HepG2 (cell line): ENCODE results near the gene KLHL18. TPM values are rescaled to one million over a fixed set of nuclear protein-coding genes. Genes with fewer than 3 reads are reported as not detected.
A peak's percentile ranks its signal among the peaks of the same experiment; 100 is the strongest.

Source experiments
- ETV5 ChIP-seq: IDR thresholded peaks from 2 replicates; pipeline ENCODE4 v1.6.1; 2018; ENCODE audit warnings: missing biosample characterization, missing genetic modification reagents, inconsistent platforms, borderline replicate concordance
- FOXA1 ChIP-seq, 2 experiments: fragments of 450-650 bp in 1 of 2; sonication (generic) in 1 of 2; formaldehyde crosslinking in 1 of 2; IDR thresholded peaks; 2 replicates each; pipeline versions ENCODE4 v1.4.0 to v1.6.1; 2016 to 2020; ENCODE audit warnings: missing genetic modification reagents in 1 of 2
- FOXP1 ChIP-seq, 2 experiments: fragments of 450-650 bp in 1 of 2; IDR thresholded peaks; 2 replicates each; pipeline ENCODE4 v1.6.1; 2017 to 2018; ENCODE audit warnings: antibody characterized with exemption in 1 of 2
- IRX3 ChIP-seq: sonication (generic); formaldehyde crosslinking; IDR thresholded peaks from 2 replicates; pipeline ENCODE4 v1.8.1; 2023; ENCODE audit warnings: mild to moderate bottlenecking, low read depth, missing genetic modification reagents, borderline replicate concordance
- SIX4 ChIP-seq: sonication (generic); formaldehyde crosslinking; IDR thresholded peaks from 2 replicates; pipeline ENCODE4 v1.4.0; 2020; ENCODE audit warnings: missing genetic modification reagents
- SMYD3 ChIP-seq: sonication (generic); formaldehyde crosslinking; IDR thresholded peaks from 2 replicates; pipeline ENCODE4 v1.8.1; 2023; ENCODE audit warnings: mild to moderate bottlenecking, missing genetic modification reagents
- THAP11 ChIP-seq: IDR thresholded peaks from 2 replicates; pipeline ENCODE4 v1.6.1; 2016; ENCODE audit warnings: missing biosample characterization, missing genetic modification reagents
- ZNF44 ChIP-seq: sonication (generic); formaldehyde crosslinking; IDR thresholded peaks from 2 replicates; pipeline ENCODE4 v1.5.1; 2020; ENCODE audit warnings: mild to moderate bottlenecking, missing genetic modification reagents
- ZNF543 ChIP-seq: sonication (generic); formaldehyde crosslinking; IDR thresholded peaks from 2 replicates; pipeline ENCODE4 v1.4.0; 2020; ENCODE audit warnings: mild to moderate bottlenecking, missing genetic modification reagents
- ZNF766 ChIP-seq: sonication (generic); formaldehyde crosslinking; IDR thresholded peaks from 2 replicates; pipeline ENCODE4 v1.5.0; 2020; ENCODE audit warnings: missing genetic modification reagents, borderline replicate concordance
- polyA plus RNA-seq, 8 experiments: library from polyadenylated mRNA; depleted of rRNA in 3 of 8; stranded (reverse) in 7 of 8; unstranded in 1 of 8; fragments of >200 nt; fragmentation: Illumina TruSeq in 4 of 8; extraction: Trizol in 4 of 8; gene quantifications; 2 replicates each; pipeline versions ENCODE4 v1.2.1 to v1.2.3, GENCODE V29; 2011 to 2016; ENCODE audit warnings: low read depth in 4 of 8, missing spikeins in 1 of 8, mixed read lengths in 1 of 8; ENCODE audit not compliant: insufficient read depth in 1 of 8
- total RNA-seq, 5 experiments: library from RNA; depleted of rRNA; stranded (reverse); fragments of >200 nt; fragmentation: Illumina TruSeq; extraction: Trizol; gene quantifications; 2 replicates each; pipeline ENCODE4 v1.2.3, GENCODE V29; 2016; ENCODE audit warnings: low read depth in 1 of 5
- TF ChIP-seq, protein P1 (sequence below): sonication (generic); formaldehyde crosslinking; conservative IDR thresholded peaks from 2 replicates; pipeline ENCODE4 v1.4.0; 2020; ENCODE audit warnings: mild to moderate bottlenecking, missing genetic modification reagents, moderate library complexity
- TF ChIP-seq, protein P2 (sequence below): IDR thresholded peaks from 2 replicates; pipeline ENCODE4 v1.6.1; 2016; ENCODE audit warnings: low read depth
- TF ChIP-seq, protein P3 (sequence below): sonication (generic); formaldehyde crosslinking; IDR thresholded peaks from 2 replicates; pipeline ENCODE4 v1.4.0; 2020; ENCODE audit warnings: missing genetic modification reagents
- TF ChIP-seq, protein P4 (sequence below): IDR thresholded peaks from 2 replicates; pipeline ENCODE4 v1.6.1; 2012; ENCODE audit warnings: low read length, improper control_type of control experiment
- TF ChIP-seq, protein P5 (sequence below): sonication (generic); formaldehyde crosslinking; IDR thresholded peaks from 2 replicates; pipeline ENCODE4 v1.8.1; 2023; ENCODE audit warnings: mild to moderate bottlenecking, inconsistent platforms, moderate library complexity, missing genetic modification reagents, borderline replicate concordance
- TF ChIP-seq, protein P6 (sequence below): IDR thresholded peaks from 2 replicates; pipeline ENCODE4 v1.6.1; 2016; ENCODE audit warnings: missing genetic modification reagents, missing compliant biosample characterization

The KLHL18 gene
- total and polyA plus RNA-seq, 2 of the 13 experiments (the other 11 are each of a cell fraction or from before 2014, with no cell fraction given), result 17.5 to 18.8 TPM

DNA sequence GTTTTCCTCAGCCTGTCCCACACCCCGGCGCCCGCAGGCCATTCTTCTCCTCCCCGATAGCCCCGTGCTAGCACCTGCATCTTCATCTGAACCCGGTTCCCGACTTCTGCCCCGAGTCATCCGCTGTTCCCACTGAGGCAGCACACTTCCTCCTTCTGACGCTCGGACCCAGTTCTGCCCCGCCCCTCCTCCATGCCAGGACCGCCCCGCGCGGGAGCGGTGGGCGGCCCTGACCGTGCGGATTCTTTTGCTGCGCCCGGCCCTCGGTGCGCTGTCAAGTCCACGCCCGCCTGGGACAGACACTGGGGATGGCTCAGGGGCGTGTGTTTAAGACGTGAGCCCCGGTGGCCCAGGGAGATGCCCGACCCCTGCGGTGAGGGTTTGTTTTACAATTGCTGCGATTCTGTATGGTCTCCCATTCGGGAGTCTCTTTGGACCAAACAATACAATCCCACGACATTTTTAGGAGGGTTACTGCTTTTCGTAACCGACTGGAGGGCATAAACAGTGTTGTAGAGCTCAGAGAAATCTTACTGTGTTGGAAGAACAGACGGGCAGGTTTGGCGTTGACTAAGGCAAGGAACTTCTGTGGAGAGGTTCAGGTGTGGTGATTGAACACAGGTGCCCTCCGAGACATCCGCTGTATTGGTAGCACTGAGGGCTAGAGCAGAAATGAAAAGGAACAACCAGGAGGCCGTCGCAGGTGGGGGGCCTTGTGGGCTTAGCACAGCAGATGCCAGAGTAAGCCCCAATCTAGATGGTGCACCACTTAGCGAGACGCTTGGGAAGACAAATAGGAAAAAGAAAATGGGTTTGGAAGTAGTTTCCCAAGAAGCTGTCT is 98.8 kb downstream of the KLHL18 start (continued):
- TF ChIP-seq FOXP1 (IDR thresholded peaks at IDR 0.05) (no peak), FOXP1 (CRISPR knock-in tag; IDR thresholded peaks at IDR 0.05) (no peak), ZNF543 (no peak), SMYD3 (CRISPR knock-in tag) (no peak), THAP11 (CRISPR knock-in tag) (no peak), ETV5 (CRISPR knock-in tag) (no peak), ZNF766 (CRISPR knock-in tag) (no peak), IRX3 (0 out of 2 replicates have a peak, but pooled peaks have one; percentile 26), FOXA1 (IDR thresholded peaks at IDR 0.05) (no peak), FOXA1 (CRISPR knock-in tag; IDR thresholded peaks at IDR 0.05) (no peak), SIX4 (CRISPR knock-in tag) (no peak), ZNF44 (CRISPR knock-in tag) (no peak)
- TF ChIP-seq, protein P1, sequence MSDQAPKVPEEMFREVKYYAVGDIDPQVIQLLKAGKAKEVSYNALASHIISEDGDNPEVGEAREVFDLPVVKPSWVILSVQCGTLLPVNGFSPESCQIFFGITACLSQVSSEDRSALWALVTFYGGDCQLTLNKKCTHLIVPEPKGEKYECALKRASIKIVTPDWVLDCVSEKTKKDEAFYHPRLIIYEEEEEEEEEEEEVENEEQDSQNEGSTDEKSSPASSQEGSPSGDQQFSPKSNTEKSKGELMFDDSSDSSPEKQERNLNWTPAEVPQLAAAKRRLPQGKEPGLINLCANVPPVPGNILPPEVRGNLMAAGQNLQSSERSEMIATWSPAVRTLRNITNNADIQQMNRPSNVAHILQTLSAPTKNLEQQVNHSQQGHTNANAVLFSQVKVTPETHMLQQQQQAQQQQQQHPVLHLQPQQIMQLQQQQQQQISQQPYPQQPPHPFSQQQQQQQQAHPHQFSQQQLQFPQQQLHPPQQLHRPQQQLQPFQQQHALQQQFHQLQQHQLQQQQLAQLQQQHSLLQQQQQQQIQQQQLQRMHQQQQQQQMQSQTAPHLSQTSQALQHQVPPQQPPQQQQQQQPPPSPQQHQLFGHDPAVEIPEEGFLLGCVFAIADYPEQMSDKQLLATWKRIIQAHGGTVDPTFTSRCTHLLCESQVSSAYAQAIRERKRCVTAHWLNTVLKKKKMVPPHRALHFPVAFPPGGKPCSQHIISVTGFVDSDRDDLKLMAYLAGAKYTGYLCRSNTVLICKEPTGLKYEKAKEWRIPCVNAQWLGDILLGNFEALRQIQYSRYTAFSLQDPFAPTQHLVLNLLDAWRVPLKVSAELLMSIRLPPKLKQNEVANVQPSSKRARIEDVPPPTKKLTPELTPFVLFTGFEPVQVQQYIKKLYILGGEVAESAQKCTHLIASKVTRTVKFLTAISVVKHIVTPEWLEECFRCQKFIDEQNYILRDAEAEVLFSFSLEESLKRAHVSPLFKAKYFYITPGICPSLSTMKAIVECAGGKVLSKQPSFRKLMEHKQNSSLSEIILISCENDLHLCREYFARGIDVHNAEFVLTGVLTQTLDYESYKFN, result 0 out of 2 replicates have a peak, but pooled peaks have one; percentile 18
- TF ChIP-seq, protein P2, sequence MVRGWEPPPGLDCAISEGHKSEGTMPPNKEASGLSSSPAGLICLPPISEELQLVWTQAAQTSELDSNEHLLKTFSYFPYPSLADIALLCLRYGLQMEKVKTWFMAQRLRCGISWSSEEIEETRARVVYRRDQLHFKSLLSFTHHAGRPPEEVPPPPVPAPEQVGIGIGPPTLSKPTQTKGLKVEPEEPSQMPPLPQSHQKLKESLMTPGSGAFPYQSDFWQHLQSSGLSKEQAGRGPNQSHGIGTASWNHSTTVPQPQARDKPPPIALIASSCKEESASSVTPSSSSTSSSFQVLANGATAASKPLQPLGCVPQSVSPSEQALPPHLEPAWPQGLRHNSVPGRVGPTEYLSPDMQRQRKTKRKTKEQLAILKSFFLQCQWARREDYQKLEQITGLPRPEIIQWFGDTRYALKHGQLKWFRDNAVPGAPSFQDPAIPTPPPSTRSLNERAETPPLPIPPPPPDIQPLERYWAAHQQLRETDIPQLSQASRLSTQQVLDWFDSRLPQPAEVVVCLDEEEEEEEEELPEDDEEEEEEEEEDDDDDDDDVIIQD (CRISPR knock-in tag), result no peak
- TF ChIP-seq, protein P3, sequence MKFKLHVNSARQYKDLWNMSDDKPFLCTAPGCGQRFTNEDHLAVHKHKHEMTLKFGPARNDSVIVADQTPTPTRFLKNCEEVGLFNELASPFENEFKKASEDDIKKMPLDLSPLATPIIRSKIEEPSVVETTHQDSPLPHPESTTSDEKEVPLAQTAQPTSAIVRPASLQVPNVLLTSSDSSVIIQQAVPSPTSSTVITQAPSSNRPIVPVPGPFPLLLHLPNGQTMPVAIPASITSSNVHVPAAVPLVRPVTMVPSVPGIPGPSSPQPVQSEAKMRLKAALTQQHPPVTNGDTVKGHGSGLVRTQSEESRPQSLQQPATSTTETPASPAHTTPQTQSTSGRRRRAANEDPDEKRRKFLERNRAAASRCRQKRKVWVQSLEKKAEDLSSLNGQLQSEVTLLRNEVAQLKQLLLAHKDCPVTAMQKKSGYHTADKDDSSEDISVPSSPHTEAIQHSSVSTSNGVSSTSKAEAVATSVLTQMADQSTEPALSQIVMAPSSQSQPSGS, result no peak
- TF ChIP-seq, protein P4, sequence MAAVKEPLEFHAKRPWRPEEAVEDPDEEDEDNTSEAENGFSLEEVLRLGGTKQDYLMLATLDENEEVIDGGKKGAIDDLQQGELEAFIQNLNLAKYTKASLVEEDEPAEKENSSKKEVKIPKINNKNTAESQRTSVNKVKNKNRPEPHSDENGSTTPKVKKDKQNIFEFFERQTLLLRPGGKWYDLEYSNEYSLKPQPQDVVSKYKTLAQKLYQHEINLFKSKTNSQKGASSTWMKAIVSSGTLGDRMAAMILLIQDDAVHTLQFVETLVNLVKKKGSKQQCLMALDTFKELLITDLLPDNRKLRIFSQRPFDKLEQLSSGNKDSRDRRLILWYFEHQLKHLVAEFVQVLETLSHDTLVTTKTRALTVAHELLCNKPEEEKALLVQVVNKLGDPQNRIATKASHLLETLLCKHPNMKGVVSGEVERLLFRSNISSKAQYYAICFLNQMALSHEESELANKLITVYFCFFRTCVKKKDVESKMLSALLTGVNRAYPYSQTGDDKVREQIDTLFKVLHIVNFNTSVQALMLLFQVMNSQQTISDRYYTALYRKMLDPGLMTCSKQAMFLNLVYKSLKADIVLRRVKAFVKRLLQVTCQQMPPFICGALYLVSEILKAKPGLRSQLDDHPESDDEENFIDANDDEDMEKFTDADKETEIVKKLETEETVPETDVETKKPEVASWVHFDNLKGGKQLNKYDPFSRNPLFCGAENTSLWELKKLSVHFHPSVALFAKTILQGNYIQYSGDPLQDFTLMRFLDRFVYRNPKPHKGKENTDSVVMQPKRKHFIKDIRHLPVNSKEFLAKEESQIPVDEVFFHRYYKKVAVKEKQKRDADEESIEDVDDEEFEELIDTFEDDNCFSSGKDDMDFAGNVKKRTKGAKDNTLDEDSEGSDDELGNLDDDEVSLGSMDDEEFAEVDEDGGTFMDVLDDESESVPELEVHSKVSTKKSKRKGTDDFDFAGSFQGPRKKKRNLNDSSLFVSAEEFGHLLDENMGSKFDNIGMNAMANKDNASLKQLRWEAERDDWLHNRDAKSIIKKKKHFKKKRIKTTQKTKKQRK, result no peak
- TF ChIP-seq, protein P5, sequence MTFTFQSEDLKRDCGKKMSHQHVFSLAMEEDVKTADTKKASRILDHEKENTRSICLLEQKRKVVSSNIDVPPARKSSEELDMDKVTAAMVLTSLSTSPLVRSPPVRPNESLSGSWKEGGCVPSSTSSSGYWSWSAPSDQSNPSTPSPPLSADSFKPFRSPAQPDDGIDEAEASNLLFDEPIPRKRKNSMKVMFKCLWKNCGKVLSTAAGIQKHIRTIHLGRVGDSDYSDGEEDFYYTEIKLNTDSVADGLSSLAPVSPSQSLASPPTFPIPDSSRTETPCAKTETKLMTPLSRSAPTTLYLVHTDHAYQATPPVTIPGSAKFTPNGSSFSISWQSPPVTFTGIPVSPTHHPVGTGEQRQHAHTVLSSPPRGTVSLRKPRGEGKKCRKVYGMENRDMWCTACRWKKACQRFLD, result no peak
- TF ChIP-seq, protein P6, sequence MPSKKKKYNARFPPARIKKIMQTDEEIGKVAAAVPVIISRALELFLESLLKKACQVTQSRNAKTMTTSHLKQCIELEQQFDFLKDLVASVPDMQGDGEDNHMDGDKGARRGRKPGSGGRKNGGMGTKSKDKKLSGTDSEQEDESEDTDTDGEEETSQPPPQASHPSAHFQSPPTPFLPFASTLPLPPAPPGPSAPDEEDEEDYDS (CRISPR knock-in tag), result peak; percentile 46; the same call in 1 of the 2 replicates
